ENCODE measurements around the gene WDR91.

WDR91 gene

GRCh38 chr7:135162382-135163001 lies 48.8 kb downstream of the WDR91 start:
- DNase-seq (ENCODE audit: low spot score) (no peak), FAIRE-seq (no peak)

GRCh38 chr7:135161669-135162068 lies 49.7 kb downstream of the WDR91 start:
- DNase-seq (ENCODE audit: low spot score) (no peak), FAIRE-seq (no peak)

DNA sequence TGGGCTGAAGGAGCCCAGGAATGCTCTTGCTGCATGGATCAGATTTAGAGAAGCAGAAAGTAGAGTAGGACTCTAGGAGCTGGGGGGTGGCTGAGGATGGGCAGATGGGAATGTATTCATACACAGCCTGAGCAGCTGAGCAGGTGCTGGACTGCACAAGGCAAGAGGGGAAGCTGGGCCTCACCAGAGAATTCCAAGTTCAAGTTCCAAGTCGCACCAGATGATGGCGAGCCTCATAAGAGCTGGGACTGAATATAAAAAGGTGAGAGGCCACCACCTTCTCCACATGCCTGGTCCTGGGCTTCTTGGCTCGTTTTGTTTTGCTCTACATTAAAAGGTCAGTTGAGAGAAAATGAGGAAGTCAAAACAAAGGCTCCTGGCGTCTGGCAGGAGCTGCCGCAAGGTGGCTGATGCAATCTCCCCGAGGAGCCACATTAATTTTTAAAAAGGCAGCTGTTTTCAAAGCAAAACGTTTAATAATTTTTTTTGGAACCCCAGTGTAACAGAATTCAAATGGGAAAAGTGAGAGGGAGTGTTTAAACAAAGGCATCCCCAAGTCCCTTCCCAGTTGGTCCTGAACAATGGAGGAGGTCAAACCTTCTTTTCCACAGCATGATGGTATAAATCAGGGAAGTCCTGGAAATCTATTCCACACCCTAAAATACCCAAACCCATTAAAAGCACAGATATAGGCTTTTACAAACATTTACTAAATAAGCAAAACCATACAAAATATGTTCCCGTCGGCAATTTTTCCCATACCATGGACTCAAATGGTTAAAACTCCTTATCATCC lies 50.3 kb downstream of the WDR91 start:
- DNase-seq (ENCODE audit: low spot score) = no peak
- FAIRE-seq = no peak

DNA sequence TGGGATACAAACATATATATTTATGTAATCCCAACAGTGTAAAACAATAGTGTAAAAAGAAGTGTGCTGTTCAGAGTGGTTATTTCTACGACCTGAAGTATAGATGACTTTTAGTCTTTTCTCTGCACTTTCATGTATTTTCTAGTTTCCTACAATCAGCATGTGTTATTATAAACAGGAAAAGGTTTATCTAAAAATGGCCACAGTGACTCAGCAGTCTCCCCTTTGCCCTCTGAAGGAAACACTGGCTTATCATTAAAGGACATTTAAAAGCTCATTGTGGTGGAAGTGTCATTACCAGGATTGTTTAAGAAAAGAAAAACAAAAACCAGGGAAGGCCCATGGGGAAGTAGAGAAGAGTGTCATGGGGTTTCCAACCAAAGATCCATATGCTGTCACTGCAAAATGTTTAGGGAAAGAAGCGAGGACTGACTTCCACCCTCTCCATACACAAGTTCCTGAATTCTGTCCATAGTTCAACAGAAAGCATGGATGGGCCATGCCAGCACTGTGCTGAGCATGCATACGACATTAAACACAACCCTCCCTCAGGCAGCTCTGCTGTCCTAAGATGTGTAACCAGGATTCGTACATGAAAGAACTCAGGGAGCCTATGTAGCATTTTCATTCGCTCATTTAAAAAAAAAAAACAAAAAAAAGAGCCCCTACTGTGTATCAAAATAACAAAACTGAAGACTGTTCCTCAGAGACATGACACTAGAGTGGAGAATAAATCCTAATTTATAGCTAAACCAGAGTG lies 51.0 kb downstream of the WDR91 start:
- no peak for FAIRE-seq
- no peak for DNase-seq (ENCODE audit: low spot score)

- DNase-seq (ENCODE audit: low spot score) (no peak), FAIRE-seq (no peak)
Measured at GRCh38 chr7:135159359-135160085, 51.8 kb downstream of the WDR91 start.

DNA sequence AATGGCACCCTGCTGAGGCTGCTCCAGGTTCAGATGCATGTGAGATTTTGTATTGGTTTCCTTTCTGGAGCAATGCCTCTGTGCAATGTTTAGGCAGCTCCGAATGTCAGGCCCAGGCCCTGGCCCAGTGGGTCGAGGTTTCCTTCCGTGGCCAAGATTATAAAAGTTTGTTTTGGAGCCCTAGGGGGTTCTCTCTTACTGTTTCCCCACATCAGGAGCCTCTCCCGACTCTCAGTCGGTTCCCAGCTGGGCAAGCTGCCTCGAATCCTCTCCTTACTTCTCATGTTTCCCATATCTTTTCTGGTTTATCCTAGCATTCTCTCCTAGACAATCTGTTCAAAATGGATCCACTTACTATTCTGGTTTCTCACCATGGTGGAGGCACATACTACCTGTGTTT lies 52.5 kb downstream of the WDR91 start:
- DNase-seq (ENCODE audit: low spot score) (no peak), FAIRE-seq (no peak)

- DNase-seq (ENCODE audit: low spot score) (no peak), FAIRE-seq (no peak)
Measured at GRCh38 chr7:135158141-135158655, 53.1 kb downstream of the WDR91 start.

DNA sequence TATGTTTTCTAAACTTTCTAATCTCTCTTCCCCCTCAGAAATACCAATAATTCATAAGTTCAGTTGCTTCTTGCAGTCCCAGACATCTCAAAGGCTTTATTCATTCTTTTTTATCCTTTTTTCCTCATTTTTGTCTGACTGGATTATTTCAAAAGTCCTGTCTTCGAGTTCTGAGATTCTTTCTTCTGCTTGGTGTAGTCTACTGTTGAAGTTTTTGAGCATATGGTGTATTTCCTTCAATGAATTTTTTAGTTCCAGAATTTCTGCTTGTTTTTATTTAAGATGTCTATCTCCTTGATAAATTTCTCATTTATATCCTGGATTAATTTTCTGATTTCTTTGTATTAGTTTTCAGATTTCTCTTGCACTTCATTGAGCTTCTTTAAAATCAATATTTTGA lies 55.0 kb downstream of the WDR91 start:
- DNase-seq (ENCODE audit: low spot score) = no peak
- FAIRE-seq = no peak

DNA sequence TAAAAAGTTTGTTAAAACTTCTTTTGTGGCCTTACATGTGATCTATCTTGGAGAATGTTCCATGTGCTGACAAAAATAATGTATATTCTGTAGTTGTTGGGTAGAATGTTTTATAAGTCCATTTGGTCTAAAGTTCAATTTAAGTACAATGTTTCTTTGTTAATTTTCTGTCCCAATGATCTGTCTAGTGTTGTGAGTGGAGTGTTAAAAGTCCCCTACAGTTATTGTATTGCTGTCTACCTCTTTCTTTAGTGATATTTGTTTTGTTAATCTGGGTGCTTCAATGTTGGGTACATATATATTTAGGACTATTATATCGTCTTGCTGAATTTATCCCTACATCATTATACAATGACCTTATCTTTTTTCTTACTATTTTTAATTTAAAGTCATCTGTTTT lies 56.6 kb downstream of the WDR91 start:
- DNase-seq (ENCODE audit: low spot score) = no peak
- FAIRE-seq = no peak

GRCh38 chr7:135152442-135152841 lies 58.9 kb downstream of the WDR91 start:
- FAIRE-seq (no peak), DNase-seq (ENCODE audit: low spot score) (no peak)

DNA sequence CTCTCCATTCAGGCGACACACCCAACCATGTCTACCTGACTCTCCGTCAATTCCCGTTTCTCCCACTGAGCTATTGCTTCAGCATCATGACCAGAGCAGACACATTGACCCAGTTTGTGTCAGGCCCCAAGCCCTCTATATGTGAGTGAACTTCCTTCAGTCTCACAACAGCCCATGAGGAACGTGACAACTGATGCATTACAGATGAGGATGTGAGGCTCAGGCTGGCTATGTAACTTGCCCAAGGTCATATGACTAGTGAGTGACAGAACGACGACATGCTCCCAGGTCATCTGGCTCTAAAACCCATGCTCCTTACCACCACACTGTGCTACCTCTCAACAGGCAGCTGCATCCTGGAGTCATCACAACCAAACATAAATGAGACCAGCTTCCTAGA lies 59.8 kb downstream of the WDR91 start:
- no peak for FAIRE-seq
- DNase-seq (ENCODE audit: low spot score) = no peak

DNA sequence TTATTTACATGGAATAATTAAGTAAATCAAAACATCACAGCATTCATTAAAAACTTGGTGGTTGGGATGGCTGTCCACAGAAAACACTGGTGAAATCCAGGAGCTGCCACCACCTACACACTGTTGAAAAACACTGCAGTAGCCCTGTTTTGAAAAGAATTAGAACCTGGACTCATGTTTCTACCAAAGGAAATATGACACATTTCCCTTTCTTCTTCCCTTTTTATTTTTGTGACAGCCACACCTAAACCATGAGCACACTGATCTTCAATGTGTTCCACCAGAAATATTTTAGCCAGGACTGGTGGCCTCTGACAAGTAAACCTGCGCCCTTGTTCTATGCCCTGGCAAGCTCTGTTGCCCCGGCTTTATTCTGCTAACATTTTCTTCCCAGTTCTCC lies 60.2 kb downstream of the WDR91 start:
- DNase-seq (ENCODE audit: low spot score) (no peak), FAIRE-seq (no peak)

- DNase-seq (ENCODE audit: low spot score) (no peak), FAIRE-seq (no peak)
Measured at GRCh38 chr7:135150072-135150782, 61.1 kb downstream of the WDR91 start.

DNA sequence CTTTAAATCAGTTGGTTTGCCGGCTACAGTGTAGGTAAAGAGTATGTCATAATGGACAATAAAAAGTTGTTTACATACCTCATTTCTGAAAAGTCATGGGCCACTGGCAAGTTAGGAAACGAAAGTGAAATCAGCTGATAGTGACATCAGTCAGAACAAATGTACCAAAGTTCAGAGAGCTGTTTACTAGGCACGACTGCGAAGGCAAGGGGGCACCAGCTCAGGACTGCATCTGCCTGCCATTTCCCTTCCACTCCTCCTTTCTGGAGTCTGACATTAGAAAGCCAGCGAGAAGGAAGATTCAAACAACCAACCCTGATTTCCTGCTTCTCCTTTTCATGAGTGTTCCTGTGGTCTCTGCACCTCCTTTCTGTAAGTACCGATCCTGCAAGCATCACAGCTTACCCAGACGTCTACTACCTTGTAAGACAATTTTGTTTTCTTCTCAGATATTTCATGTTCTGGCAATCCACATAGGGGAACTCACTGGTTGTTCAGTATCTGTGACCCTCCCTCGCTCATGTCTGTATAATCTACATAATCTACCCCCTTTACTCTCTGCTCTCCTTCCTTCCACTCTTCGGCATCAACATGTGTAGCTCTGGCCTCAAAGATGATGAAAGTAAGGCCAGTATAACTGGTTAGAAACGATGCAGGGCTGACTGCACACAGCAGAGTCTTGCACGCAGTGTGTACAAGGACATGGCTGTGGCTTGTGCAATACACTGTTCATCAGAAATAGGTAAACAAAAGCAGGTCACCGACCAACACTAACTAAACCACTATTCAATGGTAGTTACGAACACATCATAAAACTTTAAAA lies 63.2 kb downstream of the WDR91 start, which contains the start of gene TMEM140:
Gene TMEM140, plus strand, starts transcription at position 174 of the 823 bp plus-strand sequence. CDS start 16,370 bp downstream, outside the sequence.
- no peak for FAIRE-seq
- no peak for DNase-seq (ENCODE audit: low spot score)

- FAIRE-seq (no peak), DNase-seq (ENCODE audit: low spot score) (no peak)
Measured at GRCh38 chr7:135147341-135147898, 63.9 kb downstream of the WDR91 start.

DNA sequence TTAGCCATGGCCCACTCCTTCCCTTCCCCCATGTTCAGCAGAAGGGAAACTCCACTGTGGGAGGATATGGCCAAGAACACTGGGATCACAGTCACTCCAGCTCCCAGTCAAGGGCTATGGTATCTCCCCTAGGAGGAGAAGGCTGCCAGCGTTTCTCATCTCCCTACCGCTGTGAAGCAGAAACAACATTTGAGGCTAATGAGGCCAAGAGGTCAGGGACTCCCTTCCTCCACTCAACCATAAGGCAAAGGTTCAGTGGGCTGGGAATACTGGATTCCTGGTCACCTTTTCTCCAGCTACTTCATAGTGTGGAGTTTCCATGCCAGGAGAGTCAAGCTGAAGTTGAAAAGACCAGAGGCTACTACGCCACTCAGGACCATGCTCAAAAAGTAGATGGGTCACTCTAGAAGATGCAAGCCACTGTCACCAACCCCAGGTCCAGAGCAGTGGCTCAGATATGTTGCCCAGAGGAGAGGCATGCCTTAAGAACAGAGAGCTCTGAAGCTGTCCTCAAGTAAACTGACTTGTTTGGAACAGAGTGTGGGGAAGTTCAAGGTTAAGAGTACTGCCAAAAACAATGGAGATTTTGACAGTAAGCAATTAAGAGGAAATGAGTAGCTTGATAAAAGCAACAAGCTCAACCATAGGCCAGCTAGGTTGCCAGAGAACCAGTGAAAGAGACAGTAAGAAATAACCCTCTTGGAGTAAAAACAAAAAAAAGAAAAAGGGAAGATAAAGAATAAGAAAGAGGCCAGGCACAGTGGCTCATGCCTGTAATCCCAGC lies 67.2 kb downstream of the WDR91 start:
- no peak for FAIRE-seq

More for the DNA sequence above, 67.2 kb downstream of the WDR91 start:
- no peak for DNase-seq (ENCODE audit: low spot score)
